HCT116 (cell line): Measurements from ENCODE around the gene NPC2.

Experiments used
- EZH2 ChIP-seq: fragments of 200-600 bp; sonication (generic); IDR thresholded peaks from 2 replicates; pipeline ENCODE4 v1.6.1; 2017; ENCODE audit warnings: antibody characterized with exemption, mixed run types
- POLR2A ChIP-seq: IDR thresholded peaks from 2 replicates; pipeline ENCODE4 v1.7.0; 2011; ENCODE audit warnings: borderline replicate concordance; ENCODE audit not compliant: insufficient read depth, insufficient read length; ENCODE audit errors: extremely low read depth
- TF ChIP-seq, protein P1 (sequence below): IDR thresholded peaks from 2 replicates; pipeline ENCODE4 v1.6.1; 2012
- TF ChIP-seq, protein P2 (sequence below), 3 experiments: fragments of 200-600 bp in 1 of 3; sonication (generic) in 1 of 3; IDR thresholded peaks in 2 of 3; conservative IDR thresholded peaks in 1 of 3; 2 replicates each; pipeline ENCODE4 v1.5.1; 2012 to 2017; ENCODE audit warnings: low read depth in 2 of 3, low read length in 2 of 3, antibody characterized with exemption in 1 of 3, borderline replicate concordance in 1 of 3, control low read depth in 1 of 3, mild to moderate bottlenecking in 1 of 3, mixed read lengths in 1 of 3, mixed run types in 1 of 3, moderate library complexity in 1 of 3; ENCODE audit not compliant: insufficient read depth in 1 of 3

DNA sequence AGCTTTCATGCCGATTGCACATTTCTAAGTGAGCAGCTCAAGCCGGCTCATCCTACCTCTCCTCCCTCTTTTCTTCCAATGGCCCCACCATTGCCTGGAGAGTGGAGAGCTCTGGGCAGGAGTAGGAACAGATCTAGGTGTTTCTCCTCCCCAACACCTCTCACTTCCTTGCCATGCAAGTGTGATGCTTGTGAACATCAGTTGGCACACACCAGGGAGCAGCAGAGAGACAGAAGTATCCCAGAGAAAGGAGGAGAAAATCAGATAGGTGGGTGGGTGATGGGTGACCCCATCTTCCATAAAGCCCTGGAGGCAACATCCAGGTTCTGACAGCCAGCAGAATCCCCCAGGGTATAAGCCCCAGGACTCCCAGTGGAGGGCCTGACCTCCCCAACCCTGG is 27.8 kb downstream of the NPC2 start:
- TF ChIP-seq POLR2A = no peak
- TF ChIP-seq, protein P1, sequence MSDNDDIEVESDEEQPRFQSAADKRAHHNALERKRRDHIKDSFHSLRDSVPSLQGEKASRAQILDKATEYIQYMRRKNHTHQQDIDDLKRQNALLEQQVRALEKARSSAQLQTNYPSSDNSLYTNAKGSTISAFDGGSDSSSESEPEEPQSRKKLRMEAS = no peak
- TF ChIP-seq, protein P2, sequence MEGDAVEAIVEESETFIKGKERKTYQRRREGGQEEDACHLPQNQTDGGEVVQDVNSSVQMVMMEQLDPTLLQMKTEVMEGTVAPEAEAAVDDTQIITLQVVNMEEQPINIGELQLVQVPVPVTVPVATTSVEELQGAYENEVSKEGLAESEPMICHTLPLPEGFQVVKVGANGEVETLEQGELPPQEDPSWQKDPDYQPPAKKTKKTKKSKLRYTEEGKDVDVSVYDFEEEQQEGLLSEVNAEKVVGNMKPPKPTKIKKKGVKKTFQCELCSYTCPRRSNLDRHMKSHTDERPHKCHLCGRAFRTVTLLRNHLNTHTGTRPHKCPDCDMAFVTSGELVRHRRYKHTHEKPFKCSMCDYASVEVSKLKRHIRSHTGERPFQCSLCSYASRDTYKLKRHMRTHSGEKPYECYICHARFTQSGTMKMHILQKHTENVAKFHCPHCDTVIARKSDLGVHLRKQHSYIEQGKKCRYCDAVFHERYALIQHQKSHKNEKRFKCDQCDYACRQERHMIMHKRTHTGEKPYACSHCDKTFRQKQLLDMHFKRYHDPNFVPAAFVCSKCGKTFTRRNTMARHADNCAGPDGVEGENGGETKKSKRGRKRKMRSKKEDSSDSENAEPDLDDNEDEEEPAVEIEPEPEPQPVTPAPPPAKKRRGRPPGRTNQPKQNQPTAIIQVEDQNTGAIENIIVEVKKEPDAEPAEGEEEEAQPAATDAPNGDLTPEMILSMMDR (IDR thresholded peaks at IDR 0.05 in 2 of 3, conservative IDR thresholded peaks at IDR 0.05 in 1 of 3; ENCODE audit: borderline replicate concordance in 1 of 3, insufficient read depth in 1 of 3, low read depth in 2 of 3, low read length in 2 of 3) = no peak
- no peak for TF ChIP-seq EZH2
